Activated naive CD4-positive, alpha-beta T cell treated with anti-CD3 and anti-CD28 coated beads, Interleukin-2, amount 10 ng/mL, durations not matched to agents 7 days and 5 days (primary cell): Measurements from ENCODE around the gene CRACR2A.

Source experiments
- CTCF ChIA-PET: fragments of 350-600 bp; sonication (Branson Sonifier 250); formaldehyde crosslinking; loops from one replicate; lab custom pipeline; 2021; ENCODE audit warnings: antibody characterized with exemption; lab: Charles Lee
- DNase-seq: peaks from one replicate; pipeline ENCODE4 v3.0.0-alpha.2; 2020
- H3K27ac Mint-ChIP-seq: one replicate; pipeline ENCODE4 v1.8.0; 2021; ENCODE audit warnings: mild to moderate bottlenecking, moderate library complexity, mixed read lengths
- H3K27me3 Mint-ChIP-seq: one replicate; pipeline ENCODE4 v1.8.0; 2021; ENCODE audit warnings: mild to moderate bottlenecking, mixed read lengths
- H3K36me3 Mint-ChIP-seq: one replicate; pipeline ENCODE4 v1.8.0; 2021; ENCODE audit warnings: mixed read lengths
- H3K4me1 Mint-ChIP-seq: one replicate; pipeline ENCODE4 v1.8.0; 2021; ENCODE audit warnings: mixed read lengths
- H3K4me3 Mint-ChIP-seq: one replicate; pipeline ENCODE4 v1.8.0; 2021; ENCODE audit warnings: mild to moderate bottlenecking, moderate library complexity, mixed read lengths
- H3K9me3 Mint-ChIP-seq: one replicate; pipeline ENCODE4 v1.8.0; 2021; ENCODE audit warnings: mixed read lengths

Gene CRACR2A

GRCh38 chr12:3725388-3726115, 27.4 kb downstream of the CRACR2A start:
- H3K27me3 Mint-ChIP-seq = no peaks in the 10 kb centered on the region
- DNase-seq = no peak
- H3K36me3 Mint-ChIP-seq = peaks cover 82% of the 10 kb centered on the region
- peaks cover 39% of the 10 kb centered on the region for H3K4me1 Mint-ChIP-seq
- no peak overlapping the region for H3K27ac Mint-ChIP-seq
- no peak overlapping the region for H3K4me3 Mint-ChIP-seq
- H3K9me3 Mint-ChIP-seq = peaks cover 37% of the 10 kb centered on the region
- CTCF ChIA-PET = no interaction called here

DNA sequence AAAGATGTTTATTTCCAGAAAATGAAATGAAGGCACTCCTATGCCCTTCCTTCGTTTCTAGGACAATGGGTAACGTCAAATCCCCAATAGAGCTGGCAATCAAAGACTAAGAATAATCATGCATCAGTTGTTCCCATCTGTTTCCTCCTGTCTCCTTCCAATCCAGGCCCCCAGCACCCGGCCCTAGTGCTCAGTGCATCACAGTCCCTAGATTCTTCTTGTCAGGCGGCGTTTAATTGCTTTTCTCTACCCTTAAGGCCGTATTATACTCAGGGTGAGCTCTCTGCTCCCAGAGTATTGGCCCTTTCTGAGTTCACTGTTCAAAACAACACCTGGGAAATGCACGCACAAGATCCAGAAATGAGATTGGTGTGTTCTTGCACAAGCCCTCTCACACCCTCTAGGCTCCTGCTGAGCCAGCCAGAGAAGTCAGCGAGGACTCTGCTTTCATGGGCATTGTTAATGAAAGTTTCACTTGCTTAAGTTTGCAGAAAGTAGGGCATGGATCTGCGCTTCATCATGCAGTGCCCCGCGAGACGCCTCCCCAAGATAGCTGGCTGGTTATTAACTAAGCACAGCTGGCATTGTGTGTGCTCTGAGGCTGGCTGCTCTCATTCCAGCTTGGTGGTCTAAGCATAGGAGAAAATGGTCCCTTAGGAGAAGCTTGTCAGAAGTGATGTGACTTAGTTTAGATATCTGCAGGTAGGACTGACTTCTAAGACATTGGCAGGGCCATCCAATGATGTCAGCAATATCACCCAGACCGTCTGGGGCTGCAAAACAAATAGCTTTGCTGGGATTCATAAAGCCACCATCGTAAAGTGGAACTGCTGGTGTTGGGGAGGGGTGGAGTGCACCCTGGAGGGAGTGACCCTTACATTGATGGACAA, 28.7 kb downstream of the CRACR2A start:
- peaks cover 80% of the 10 kb centered on the region for H3K36me3 Mint-ChIP-seq
- H3K9me3 Mint-ChIP-seq = peaks cover 39% of the 10 kb centered on the region
- no peak overlapping the region for H3K27ac Mint-ChIP-seq
- DNase-seq = no peak
- CTCF ChIA-PET = no interaction called here
- H3K4me3 Mint-ChIP-seq = no peak overlapping the region
- H3K4me1 Mint-ChIP-seq = peaks cover 28% of the 10 kb centered on the region
- no peaks in the 10 kb centered on the region for H3K27me3 Mint-ChIP-seq

DNA sequence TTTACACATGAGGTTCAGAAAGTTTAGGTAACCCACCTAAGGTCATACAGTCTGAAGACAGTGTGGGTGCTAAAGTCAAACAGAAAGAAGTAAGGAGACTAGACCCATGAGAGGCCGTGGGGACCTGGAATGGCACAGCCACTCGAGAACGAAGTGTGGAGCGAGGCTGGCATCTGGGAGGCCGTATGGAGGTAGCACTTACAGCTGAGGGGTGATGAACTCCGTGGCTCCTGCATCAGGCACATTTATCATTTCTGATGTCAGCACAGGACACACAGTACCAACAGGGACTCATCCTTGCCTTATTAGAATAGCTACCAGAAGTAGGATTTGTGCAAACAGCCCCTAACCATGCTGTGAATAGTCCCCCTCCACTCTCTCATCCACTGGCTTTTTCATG, 30.5 kb downstream of the CRACR2A start:
- Mint-ChIP-seq H3K27me3 (no peaks in the 10 kb centered on the region), H3K36me3 (peaks cover 84% of the 10 kb centered on the region), H3K4me3 (no peak overlapping the region), H3K9me3 (peaks cover 39% of the 10 kb centered on the region), H3K27ac (no peak overlapping the region), H3K4me1 (peaks cover 15% of the 10 kb centered on the region)
- CTCF ChIA-PET = no interaction called here
- no peak for DNase-seq

DNA sequence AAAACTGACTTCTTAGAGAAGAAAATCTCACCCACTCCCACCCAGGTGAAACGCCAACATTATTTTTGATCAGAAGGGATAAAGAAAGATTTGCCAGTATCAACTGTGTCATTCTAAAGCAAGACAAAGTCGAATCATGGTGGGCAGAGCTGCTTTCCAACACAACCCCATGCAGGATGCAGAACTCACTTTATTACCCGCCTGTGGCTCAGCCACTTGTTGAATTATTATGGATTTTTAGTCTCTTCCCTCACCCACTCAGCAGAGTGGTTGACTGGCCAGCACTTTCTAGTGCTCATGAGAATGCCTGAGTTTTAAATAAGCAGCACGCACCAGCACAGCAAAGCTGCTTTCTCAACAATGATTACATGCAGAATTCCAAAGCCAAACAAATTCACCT, 32.1 kb downstream of the CRACR2A start:
- no peak overlapping the region for H3K27ac Mint-ChIP-seq
- H3K27me3 Mint-ChIP-seq = no peaks in the 10 kb centered on the region
- DNase-seq = no peak
- H3K4me1 Mint-ChIP-seq = peaks cover 8% of the 10 kb centered on the region
- CTCF ChIA-PET = interaction anchor here (1.1 kb wide), 1 partner anchor 83 kb away, joined by 3 read pairs; no protein-coding TSS in a partner anchor
- H3K36me3 Mint-ChIP-seq = peaks cover 81% of the 10 kb centered on the region
- no peak overlapping the region for H3K4me3 Mint-ChIP-seq
- H3K9me3 Mint-ChIP-seq = peaks cover 39% of the 10 kb centered on the region

- H3K27me3 Mint-ChIP-seq = no peaks in the 10 kb centered on the region
- H3K9me3 Mint-ChIP-seq = peaks cover 19% of the 10 kb centered on the region
- H3K4me1 Mint-ChIP-seq = peaks cover 14% of the 10 kb centered on the region
- CTCF ChIA-PET = no interaction called here
- peaks cover 57% of the 10 kb centered on the region for H3K36me3 Mint-ChIP-seq
- H3K27ac Mint-ChIP-seq = no peak overlapping the region
- no peak overlapping the region for H3K4me3 Mint-ChIP-seq
- no peak for DNase-seq
These were observed 34.8 kb downstream of the CRACR2A start for GRCh38 chr12:3718100-3718499.

DNA sequence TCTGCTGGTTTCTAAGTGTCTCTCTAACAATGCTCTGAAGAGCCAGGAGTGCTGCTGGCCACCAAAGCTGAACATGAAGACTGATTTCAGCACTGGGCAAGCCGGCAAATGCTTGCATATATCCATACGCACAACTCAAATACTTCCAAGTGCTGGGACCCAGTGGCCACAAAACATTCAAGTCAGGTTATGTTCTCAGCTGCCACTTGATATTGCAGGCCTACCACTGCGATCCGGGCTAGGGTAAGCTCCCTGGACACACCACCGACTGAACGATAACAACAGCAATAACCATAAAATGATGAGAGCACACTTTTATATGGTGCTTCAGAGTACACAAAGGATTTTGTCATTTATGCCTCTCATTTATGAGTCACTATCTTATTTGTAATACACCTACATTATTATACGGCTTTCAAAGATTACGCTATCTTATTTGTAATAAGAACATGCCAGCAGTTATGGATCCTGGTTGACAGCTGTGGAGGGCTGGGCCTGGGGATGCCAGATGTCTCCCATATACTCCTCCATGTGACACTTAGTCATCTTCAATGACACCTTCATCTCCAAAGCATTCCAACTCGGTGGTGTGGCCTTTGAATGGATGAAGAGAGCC, 35.5 kb downstream of the CRACR2A start:
- Mint-ChIP-seq H3K27ac (no peak overlapping the region), H3K9me3 (peaks cover 12% of the 10 kb centered on the region)

DNA sequence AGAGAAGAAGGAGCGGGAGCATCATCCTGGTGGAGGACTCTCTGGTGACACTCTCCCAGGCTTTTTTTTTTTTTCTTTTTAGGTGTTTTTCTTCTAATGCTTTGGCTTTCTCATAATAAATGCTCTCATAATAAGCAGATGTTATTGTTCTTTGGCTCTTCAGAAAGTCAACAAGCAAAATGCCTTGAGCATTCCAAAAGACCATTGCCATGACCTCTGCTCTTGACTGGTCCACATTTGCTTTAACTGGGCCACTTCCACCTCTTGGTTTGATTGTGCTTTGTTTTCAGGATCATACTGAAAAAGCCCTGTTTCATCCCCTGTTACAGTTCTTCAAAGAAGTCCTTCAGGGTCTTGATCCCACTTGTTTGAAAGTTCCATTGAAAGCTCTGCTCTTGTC, 36.9 kb downstream of the CRACR2A start:
- CTCF ChIA-PET = no interaction called here
- Mint-ChIP-seq H3K27me3 (no peaks in the 10 kb centered on the region), H3K36me3 (peaks cover 53% of the 10 kb centered on the region), H3K4me1 (peaks cover 14% of the 10 kb centered on the region), H3K27ac (no peak overlapping the region), H3K4me3 (no peak overlapping the region), H3K9me3 (peaks cover 2% of the 10 kb centered on the region)
- DNase-seq = no peak

More for the DNA sequence above, 35.5 kb downstream of the CRACR2A start:
- Mint-ChIP-seq H3K4me3 (no peak overlapping the region), H3K36me3 (peaks cover 52% of the 10 kb centered on the region), H3K4me1 (peaks cover 14% of the 10 kb centered on the region), H3K27me3 (no peaks in the 10 kb centered on the region)
- CTCF ChIA-PET = no interaction called here
- DNase-seq = no peak

DNA sequence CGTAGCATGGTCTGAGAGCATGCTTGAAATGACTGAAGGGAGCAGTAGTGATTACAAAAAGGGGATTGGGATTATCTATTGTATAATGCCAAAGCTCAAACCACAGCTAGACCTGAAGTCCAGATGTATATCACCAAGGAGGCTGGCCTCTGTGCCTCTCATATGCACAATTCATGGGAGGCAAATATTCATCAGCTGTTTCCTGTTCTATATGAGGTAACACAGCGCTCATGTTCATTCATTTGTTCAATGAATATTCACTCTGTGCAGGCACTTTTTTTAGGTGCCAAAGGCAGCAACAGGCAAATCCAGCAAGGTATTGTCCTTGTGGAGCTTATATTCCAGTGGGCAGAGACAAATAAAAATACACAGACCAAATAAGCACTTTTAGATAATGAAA, 39.0 kb downstream of the CRACR2A start:
- Mint-ChIP-seq H3K36me3 (peaks cover 41% of the 10 kb centered on the region), H3K4me3 (no peak overlapping the region), H3K9me3 (no peaks in the 10 kb centered on the region), H3K4me1 (peaks cover 12% of the 10 kb centered on the region), H3K27ac (no peak overlapping the region), H3K27me3 (no peaks in the 10 kb centered on the region)
- CTCF ChIA-PET = no interaction called here
- DNase-seq = no peak

- peaks cover 41% of the 10 kb centered on the region for H3K36me3 Mint-ChIP-seq
- CTCF ChIA-PET = no interaction called here
These were observed 39.4 kb downstream of the CRACR2A start for GRCh38 chr12:3713483-3713882.

DNA sequence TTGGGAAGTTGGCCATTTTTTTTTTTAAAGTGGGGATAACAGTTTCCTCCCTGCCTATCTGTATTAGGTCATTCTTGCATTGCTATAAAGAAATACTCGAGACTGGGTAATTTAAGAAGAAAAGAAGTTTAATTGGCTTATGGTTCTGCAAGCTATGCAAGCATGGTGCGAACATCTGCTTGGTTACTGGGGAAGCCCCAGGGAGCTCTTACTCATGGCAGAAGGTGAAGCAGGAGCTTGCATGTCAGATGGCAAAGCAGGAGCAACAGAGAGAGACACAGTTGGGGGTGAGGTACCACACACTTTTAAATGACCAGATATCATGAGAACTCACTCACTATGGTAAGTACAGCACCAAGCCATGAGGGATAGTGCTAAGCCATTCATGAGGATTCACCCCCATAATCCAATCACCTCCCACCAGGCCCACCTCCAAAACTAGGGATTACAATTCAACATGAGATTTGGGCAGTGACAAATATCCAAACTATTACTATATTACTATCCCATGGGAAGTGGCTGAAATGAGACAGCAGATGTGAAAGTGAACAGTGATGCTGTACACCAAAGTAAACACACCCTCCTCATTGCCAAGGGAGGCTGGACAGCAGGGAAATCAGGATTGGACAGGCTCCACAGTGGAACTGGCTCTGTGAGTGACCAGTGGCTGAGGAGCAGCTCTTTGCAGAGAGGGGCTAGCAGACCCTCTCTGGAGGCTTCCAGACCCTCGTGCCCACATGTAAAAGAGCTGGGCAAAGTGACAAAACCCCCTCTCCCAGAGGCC, 40.5 kb downstream of the CRACR2A start:
- DNase-seq = no peak
- Mint-ChIP-seq H3K27ac (no peak overlapping the region), H3K4me1 (peaks cover 9% of the 10 kb centered on the region), H3K4me3 (no peak overlapping the region), H3K36me3 (peaks cover 31% of the 10 kb centered on the region), H3K9me3 (no peaks in the 10 kb centered on the region), H3K27me3 (no peaks in the 10 kb centered on the region)
- CTCF ChIA-PET = no interaction called here

More at GRCh38 chr12:3713483-3713882, 39.4 kb downstream of the CRACR2A start:
- no peaks in the 10 kb centered on the region for H3K9me3 Mint-ChIP-seq
- no peak overlapping the region for H3K4me3 Mint-ChIP-seq
- H3K4me1 Mint-ChIP-seq = peaks cover 12% of the 10 kb centered on the region
- DNase-seq = no peak
- H3K27ac Mint-ChIP-seq = no peak overlapping the region
- H3K27me3 Mint-ChIP-seq = no peaks in the 10 kb centered on the region

DNA sequence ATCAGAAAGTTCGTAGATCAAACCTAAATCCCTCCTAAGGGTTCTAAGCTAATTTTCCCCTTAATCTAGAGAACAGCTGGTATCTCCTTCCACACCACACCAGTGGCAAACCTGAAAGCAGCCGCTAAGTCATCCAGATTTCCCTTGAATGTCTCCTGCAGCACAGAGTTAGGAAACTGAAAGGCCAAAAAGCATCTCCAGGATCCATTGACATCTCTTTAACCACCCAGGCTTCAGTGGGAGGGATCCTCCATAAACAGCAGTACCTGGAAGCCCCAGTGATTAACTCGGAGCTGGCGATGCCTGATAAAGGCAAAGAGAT, 47.6 kb downstream of the CRACR2A start:
- DNase-seq = no peak
- Mint-ChIP-seq H3K9me3 (peaks cover 8% of the 10 kb centered on the region), H3K4me3 (no peak overlapping the region), H3K36me3 (peaks cover 27% of the 10 kb centered on the region), H3K27ac (no peak overlapping the region), H3K27me3 (no peaks in the 10 kb centered on the region), H3K4me1 (peaks cover 6% of the 10 kb centered on the region)
- CTCF ChIA-PET = interaction anchor here (1.0 kb wide), 1 partner anchor 22 kb away, joined by 3 read pairs; no protein-coding TSS in a partner anchor

GRCh38 chr12:3704512-3705353, 48.2 kb downstream of the CRACR2A start:
- no peak for DNase-seq
- peaks cover 8% of the 10 kb centered on the region for H3K9me3 Mint-ChIP-seq
- no peaks in the 10 kb centered on the region for H3K27me3 Mint-ChIP-seq
- peaks cover 6% of the 10 kb centered on the region for H3K4me1 Mint-ChIP-seq
- CTCF ChIA-PET = interaction anchor here (1.0 kb wide), 1 partner anchor 23 kb away, joined by 3 read pairs; no protein-coding TSS in a partner anchor
- H3K4me3 Mint-ChIP-seq = no peak overlapping the region
- peak overlapping the region; percentile 7 for H3K27ac Mint-ChIP-seq
- H3K36me3 Mint-ChIP-seq = peaks cover 23% of the 10 kb centered on the region

- Mint-ChIP-seq H3K36me3 (peaks cover 24% of the 10 kb centered on the region), H3K4me3 (no peak overlapping the region), H3K9me3 (peaks cover 8% of the 10 kb centered on the region), H3K27me3 (no peaks in the 10 kb centered on the region), H3K27ac (no peak overlapping the region), H3K4me1 (peaks cover 6% of the 10 kb centered on the region)
- CTCF ChIA-PET = no interaction called here
- DNase-seq = no peak
These were observed 52.0 kb downstream of the CRACR2A start for GRCh38 chr12:3700861-3701260.
